HG02970 (cell line): Measurements from ENCODE around the gene CHMP4A.
"Not testable (repeated sequence)": the region's sequence is repeated elsewhere in the genome, so short reads cannot be mapped to it uniquely, and the experiment has no call there.

Experiments used
- ATAC-seq: cut with Tn5 transposase; IDR thresholded peaks from one replicate; pipeline ENCODE4 v1.9.1; 2021; ENCODE audit warnings: mild to moderate bottlenecking, moderate library complexity, moderate number of reproducible peaks; ENCODE audit not compliant: unreplicated experiment, low FRiP score

The CHMP4A gene

GRCh38 chr14:24231263-24232120 lies 18.2 kb upstream of the CHMP4A start:
- ATAC-seq: no peak

GRCh38 chr14:24228902-24229301 lies 15.6 kb upstream of the CHMP4A start:
- no peak for ATAC-seq

- ATAC-seq: no peak
Observed at GRCh38 chr14:24226473-24226872, 13.2 kb upstream of the CHMP4A start.

- ATAC-seq: no peak
Observed at GRCh38 chr14:24224618-24225071, 11.4 kb upstream of the CHMP4A start.

- not testable (repeated sequence) for ATAC-seq
Observed at GRCh38 chr14:24222987-24223386, 9.7 kb upstream of the CHMP4A start.

- no peak for ATAC-seq
Observed at GRCh38 chr14:24219521-24219920, 6.2 kb upstream of the CHMP4A start.

GRCh38 chr14:24219080-24219479 lies 5.8 kb upstream of the CHMP4A start:
- no peak for ATAC-seq

- ATAC-seq: not testable (repeated sequence)
Observed at GRCh38 chr14:24216876-24217275, 3.6 kb upstream of the CHMP4A start.

GRCh38 chr14:24216345-24216699 lies 3.0 kb upstream of the CHMP4A start:
- no peak for ATAC-seq

- ATAC-seq: peak; percentile 52
Observed at GRCh38 chr14:24215495-24216344, 2.4 kb upstream of the CHMP4A start, which contains the start of gene MDP1. TSS of gene MDP1 (minus strand) at chr14:24216066. CDS start at chr14:24215955, 111 bp downstream.

- no peak for ATAC-seq
Observed at GRCh38 chr14:24213866-24214662, 776 bp upstream of the CHMP4A start.

- no peak for ATAC-seq
Observed at GRCh38 chr14:24211311-24211710, 2.0 kb downstream of the CHMP4A start.

GRCh38 chr14:24207625-24208024 lies 5.7 kb downstream of the CHMP4A start:
- no peak for ATAC-seq

- no peak for ATAC-seq
Observed at GRCh38 chr14:24207104-24207551, 6.2 kb downstream of the CHMP4A start.

GRCh38 chr14:24206260-24207103 lies 6.8 kb downstream of the CHMP4A start:
- no peak for ATAC-seq

GRCh38 chr14:24204163-24205146 lies 8.8 kb downstream of the CHMP4A start:
- ATAC-seq: no peak

- not testable (repeated sequence) for ATAC-seq
Observed at GRCh38 chr14:24203249-24203886, 9.9 kb downstream of the CHMP4A start.

GRCh38 chr14:24202538-24202937 lies 10.8 kb downstream of the CHMP4A start:
- ATAC-seq: not testable (repeated sequence)
